Stomach (tissue), 4 donors: ENCODE results near the gene COL18A1.

Experiments used
- POLR2AphosphoS5 ChIP-seq, 3 donors: sonication (generic); formaldehyde crosslinking; IDR thresholded peaks; one replicate each; pipeline ENCODE4 v1.6.1; 2016; ENCODE audit warnings: antibody characterized with exemption in 3 of 3
- TF ChIP-seq, protein P1 (sequence below), 7 experiments: fragments of 450-650 bp in 4 of 7; fragments of 200-600 bp in 3 of 7; sonication (generic) in 3 of 7; IDR thresholded peaks; one replicate each; pipeline ENCODE4 v1.5.1; 2016 to 2019; ENCODE audit warnings: antibody characterized with exemption in 7 of 7, control low read depth in 2 of 7, mild to moderate bottlenecking in 1 of 7

DNA sequence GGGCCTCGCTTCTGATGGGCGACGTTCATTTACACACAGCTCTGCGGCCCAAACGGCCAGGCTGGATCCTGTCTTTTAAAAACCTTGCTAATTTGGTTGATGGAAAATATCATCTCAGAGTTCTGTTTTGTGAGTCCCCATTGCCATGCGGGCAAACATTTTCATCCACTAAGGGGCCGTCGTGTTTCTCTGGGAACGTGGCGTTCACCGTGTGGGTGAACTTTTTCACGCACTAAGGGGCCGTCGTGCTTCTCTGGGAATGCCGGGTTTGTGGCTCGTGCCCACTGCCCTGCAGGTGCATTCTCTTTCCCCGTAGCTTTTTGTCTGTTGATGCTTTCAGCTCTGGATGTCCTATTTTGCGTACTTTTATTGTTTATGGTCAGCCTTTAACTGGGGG is 6.8 kb downstream of the COL18A1 start:
- no peak for TF ChIP-seq POLR2AphosphoS5 (IDR thresholded peaks at IDR 0.05)
- TF ChIP-seq, protein P1, sequence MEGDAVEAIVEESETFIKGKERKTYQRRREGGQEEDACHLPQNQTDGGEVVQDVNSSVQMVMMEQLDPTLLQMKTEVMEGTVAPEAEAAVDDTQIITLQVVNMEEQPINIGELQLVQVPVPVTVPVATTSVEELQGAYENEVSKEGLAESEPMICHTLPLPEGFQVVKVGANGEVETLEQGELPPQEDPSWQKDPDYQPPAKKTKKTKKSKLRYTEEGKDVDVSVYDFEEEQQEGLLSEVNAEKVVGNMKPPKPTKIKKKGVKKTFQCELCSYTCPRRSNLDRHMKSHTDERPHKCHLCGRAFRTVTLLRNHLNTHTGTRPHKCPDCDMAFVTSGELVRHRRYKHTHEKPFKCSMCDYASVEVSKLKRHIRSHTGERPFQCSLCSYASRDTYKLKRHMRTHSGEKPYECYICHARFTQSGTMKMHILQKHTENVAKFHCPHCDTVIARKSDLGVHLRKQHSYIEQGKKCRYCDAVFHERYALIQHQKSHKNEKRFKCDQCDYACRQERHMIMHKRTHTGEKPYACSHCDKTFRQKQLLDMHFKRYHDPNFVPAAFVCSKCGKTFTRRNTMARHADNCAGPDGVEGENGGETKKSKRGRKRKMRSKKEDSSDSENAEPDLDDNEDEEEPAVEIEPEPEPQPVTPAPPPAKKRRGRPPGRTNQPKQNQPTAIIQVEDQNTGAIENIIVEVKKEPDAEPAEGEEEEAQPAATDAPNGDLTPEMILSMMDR (IDR thresholded peaks at IDR 0.05): no peak
